ENCODE results near the gene SYS1. TPM values are rescaled to one million over a fixed set of nuclear protein-coding genes. Genes with fewer than 3 reads are reported as not detected.

Gene SYS1
- polyA plus RNA-seq, 1 donor from 2014 or later = 16.1 TPM

DNA sequence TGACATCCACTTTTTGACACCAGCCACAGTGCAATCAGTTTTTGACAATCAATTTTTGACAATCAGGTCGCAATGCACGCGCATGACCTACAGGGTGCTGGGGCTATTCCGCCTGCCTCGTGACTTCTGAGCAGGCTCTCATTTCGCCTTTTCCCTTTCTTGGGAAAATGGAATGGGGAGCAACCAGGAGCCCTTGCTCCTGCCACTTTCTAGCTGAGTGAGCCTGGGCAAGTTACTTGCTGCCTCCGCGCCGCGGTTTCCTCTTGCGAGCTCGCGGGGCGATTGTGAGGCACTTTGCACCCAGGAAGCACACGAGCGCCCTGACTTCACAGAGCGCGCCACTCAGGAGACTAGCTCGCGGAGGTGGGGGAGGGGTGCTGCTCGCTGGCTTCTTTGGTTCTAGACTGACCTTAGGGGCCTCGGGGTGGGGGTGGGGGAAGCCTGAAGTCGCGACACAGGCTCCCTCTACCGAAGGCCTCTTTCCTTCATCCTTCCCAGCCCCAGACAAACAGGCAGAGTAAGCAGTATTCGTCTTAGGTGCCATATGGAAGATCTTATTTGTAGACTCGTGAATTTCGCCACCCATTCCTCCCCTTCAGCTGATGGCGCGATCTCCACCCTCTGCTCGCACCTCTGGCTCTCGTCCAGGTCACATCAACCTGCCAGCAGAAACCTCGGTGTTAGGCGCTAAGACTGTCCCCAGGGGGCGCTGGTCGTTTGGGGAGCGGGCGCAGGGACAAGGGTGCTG lies 10.6 kb downstream of the SYS1 start:
- no peaks in the 10 kb centered on the region for H3K79me2 ChIP-seq (replicated peaks; ENCODE audit: insufficient read depth, low read length)
- no peak overlapping the region for H2AFZ ChIP-seq (ENCODE audit: low read depth, low read length)
- no peak overlapping the region for H3K27ac ChIP-seq (ENCODE audit: low read length)

DNA sequence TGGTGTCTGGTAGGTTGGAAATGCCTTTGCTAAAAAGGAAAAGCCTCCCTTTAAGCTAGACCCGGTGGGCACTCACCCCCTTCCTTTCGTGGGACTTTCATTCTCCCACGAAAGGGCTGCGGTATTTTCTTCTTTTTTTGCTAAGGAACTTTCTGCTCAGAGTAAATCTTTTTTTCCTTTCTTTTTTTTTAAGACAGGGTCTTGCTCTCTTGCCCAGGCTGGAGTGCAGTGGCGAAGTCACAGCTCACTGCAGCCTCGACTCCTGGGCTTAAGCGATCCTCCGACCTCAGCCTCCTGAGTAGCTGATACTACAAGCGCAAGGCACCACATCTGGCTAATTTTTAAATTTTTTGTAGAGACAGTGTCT lies 11.1 kb downstream of the SYS1 start:
- no peaks in the 10 kb centered on the region for H3K9me3 ChIP-seq (ENCODE audit: low read length)
- no peaks in the 10 kb centered on the region for H3K27me3 ChIP-seq (ENCODE audit: insufficient read depth, low read depth, low read length)
- H3K9ac ChIP-seq (ENCODE audit: low read length) = no peak overlapping the region
- no peaks in the 10 kb centered on the region for H3K36me3 ChIP-seq (ENCODE audit: insufficient read depth, low read length)
- TF ChIP-seq EP300 (conservative IDR thresholded peaks at IDR 0.05; ENCODE audit: poor library complexity, severe bottlenecking) (no peak), RAD21 (conservative IDR thresholded peaks at IDR 0.05) (no peak), EZH2 (IDR thresholded peaks at IDR 0.05; ENCODE audit: borderline replicate concordance, insufficient read depth, low read length, poor library complexity, severe bottlenecking) (no peak), MXI1 (conservative IDR thresholded peaks at IDR 0.05; ENCODE audit: poor library complexity, severe bottlenecking) (no peak), SMC3 (conservative IDR thresholded peaks at IDR 0.05; ENCODE audit: poor library complexity) (no peak), POLR2AphosphoS5 (IDR thresholded peaks at IDR 0.05) (no peak)
- TF ChIP-seq, protein P1, sequence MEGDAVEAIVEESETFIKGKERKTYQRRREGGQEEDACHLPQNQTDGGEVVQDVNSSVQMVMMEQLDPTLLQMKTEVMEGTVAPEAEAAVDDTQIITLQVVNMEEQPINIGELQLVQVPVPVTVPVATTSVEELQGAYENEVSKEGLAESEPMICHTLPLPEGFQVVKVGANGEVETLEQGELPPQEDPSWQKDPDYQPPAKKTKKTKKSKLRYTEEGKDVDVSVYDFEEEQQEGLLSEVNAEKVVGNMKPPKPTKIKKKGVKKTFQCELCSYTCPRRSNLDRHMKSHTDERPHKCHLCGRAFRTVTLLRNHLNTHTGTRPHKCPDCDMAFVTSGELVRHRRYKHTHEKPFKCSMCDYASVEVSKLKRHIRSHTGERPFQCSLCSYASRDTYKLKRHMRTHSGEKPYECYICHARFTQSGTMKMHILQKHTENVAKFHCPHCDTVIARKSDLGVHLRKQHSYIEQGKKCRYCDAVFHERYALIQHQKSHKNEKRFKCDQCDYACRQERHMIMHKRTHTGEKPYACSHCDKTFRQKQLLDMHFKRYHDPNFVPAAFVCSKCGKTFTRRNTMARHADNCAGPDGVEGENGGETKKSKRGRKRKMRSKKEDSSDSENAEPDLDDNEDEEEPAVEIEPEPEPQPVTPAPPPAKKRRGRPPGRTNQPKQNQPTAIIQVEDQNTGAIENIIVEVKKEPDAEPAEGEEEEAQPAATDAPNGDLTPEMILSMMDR (IDR thresholded peaks at IDR 0.05; ENCODE audit: poor library complexity, severe bottlenecking) = no peak
- H4K20me1 ChIP-seq (ENCODE audit: insufficient read depth) = no peaks in the 10 kb centered on the region
- H3K4me3 ChIP-seq (ENCODE audit: low read length) = no peak overlapping the region
- H3K4me2 ChIP-seq (ENCODE audit: low read length) = no peak overlapping the region
- no peaks in the 10 kb centered on the region for H3K9me2 ChIP-seq (ENCODE audit: insufficient read depth, low read length)
- H3K27ac ChIP-seq (ENCODE audit: low read length) = no peak overlapping the region
- H3F3A ChIP-seq (ENCODE audit: insufficient read depth, low read length, poor library complexity, severe bottlenecking) = no peaks in the 10 kb centered on the region
- no peaks in the 10 kb centered on the region for H3K79me2 ChIP-seq (replicated peaks; ENCODE audit: insufficient read depth, low read length)
- H2AFZ ChIP-seq (ENCODE audit: low read depth, low read length) = no peak overlapping the region

More for the DNA sequence above, 10.6 kb downstream of the SYS1 start:
- Histone ChIP-seq H3K9me3 (ENCODE audit: low read length) (no peaks in the 10 kb centered on the region), H3K9ac (ENCODE audit: low read length) (no peak overlapping the region), H3K27me3 (ENCODE audit: insufficient read depth, low read depth, low read length) (no peaks in the 10 kb centered on the region), H3K4me2 (ENCODE audit: low read length) (no peak overlapping the region), H3K36me3 (ENCODE audit: insufficient read depth, low read length) (no peaks in the 10 kb centered on the region), H3K4me3 (ENCODE audit: low read length) (no peak overlapping the region), H3F3A (ENCODE audit: insufficient read depth, low read length, poor library complexity, severe bottlenecking) (no peaks in the 10 kb centered on the region), H4K20me1 (ENCODE audit: insufficient read depth) (no peaks in the 10 kb centered on the region), H3K9me2 (ENCODE audit: insufficient read depth, low read length) (no peaks in the 10 kb centered on the region)
- peak; percentile 30 for TF ChIP-seq SMC3 (conservative IDR thresholded peaks at IDR 0.05; ENCODE audit: poor library complexity)
- TF ChIP-seq TAF1 (IDR thresholded peaks at IDR 0.05; ENCODE audit: low read depth) = no peak

DNA sequence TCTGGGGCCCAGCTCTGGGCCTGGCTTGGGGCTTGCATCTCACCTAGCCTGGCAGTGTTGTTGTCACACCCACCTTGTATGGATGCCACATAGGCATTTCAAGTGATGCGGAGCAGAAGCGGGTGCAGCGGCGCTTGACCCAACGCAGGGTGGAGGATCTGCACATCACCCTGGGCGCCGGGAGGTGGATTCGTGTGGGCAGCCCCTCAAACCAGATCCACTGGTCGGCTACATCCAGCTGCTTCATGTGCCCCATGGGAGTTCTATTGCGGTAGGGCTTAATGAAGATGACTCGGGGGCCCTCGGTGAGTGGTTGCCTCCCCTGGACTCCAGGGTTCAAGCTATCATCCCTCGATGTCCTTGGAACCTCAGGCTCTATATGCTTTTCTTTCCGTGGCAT lies 12.0 kb downstream of the SYS1 start:
- H3K79me2 ChIP-seq (replicated peaks; ENCODE audit: insufficient read depth, low read length) = no peaks in the 10 kb centered on the region

More for the DNA sequence above, 12.0 kb downstream of the SYS1 start:
- Histone ChIP-seq H3F3A (ENCODE audit: insufficient read depth, low read length, poor library complexity, severe bottlenecking) (no peaks in the 10 kb centered on the region), H4K20me1 (ENCODE audit: insufficient read depth) (no peaks in the 10 kb centered on the region), H3K27ac (ENCODE audit: low read length) (no peak overlapping the region), H3K9me3 (ENCODE audit: low read length) (no peaks in the 10 kb centered on the region), H3K27me3 (ENCODE audit: insufficient read depth, low read depth, low read length) (no peaks in the 10 kb centered on the region), H3K9ac (ENCODE audit: low read length) (no peak overlapping the region), H2AFZ (ENCODE audit: low read depth, low read length) (no peak overlapping the region), H3K4me2 (ENCODE audit: low read length) (no peak overlapping the region), H3K4me3 (ENCODE audit: low read length) (no peak overlapping the region), H3K36me3 (ENCODE audit: insufficient read depth, low read length) (no peaks in the 10 kb centered on the region), H3K9me2 (ENCODE audit: insufficient read depth, low read length) (no peaks in the 10 kb centered on the region)
- TF ChIP-seq MXI1 (conservative IDR thresholded peaks at IDR 0.05; ENCODE audit: poor library complexity, severe bottlenecking) (no peak), EZH2 (IDR thresholded peaks at IDR 0.05; ENCODE audit: borderline replicate concordance, insufficient read depth, low read length, poor library complexity, severe bottlenecking) (no peak), POLR2AphosphoS5 (IDR thresholded peaks at IDR 0.05) (no peak), TAF1 (IDR thresholded peaks at IDR 0.05; ENCODE audit: low read depth) (no peak), EP300 (conservative IDR thresholded peaks at IDR 0.05; ENCODE audit: poor library complexity, severe bottlenecking) (no peak), RAD21 (conservative IDR thresholded peaks at IDR 0.05) (no peak), SMC3 (conservative IDR thresholded peaks at IDR 0.05; ENCODE audit: poor library complexity) (no peak)
- TF ChIP-seq, protein P1 (IDR thresholded peaks at IDR 0.05; ENCODE audit: poor library complexity, severe bottlenecking) = no peak
- TF ChIP-seq, protein P2, sequence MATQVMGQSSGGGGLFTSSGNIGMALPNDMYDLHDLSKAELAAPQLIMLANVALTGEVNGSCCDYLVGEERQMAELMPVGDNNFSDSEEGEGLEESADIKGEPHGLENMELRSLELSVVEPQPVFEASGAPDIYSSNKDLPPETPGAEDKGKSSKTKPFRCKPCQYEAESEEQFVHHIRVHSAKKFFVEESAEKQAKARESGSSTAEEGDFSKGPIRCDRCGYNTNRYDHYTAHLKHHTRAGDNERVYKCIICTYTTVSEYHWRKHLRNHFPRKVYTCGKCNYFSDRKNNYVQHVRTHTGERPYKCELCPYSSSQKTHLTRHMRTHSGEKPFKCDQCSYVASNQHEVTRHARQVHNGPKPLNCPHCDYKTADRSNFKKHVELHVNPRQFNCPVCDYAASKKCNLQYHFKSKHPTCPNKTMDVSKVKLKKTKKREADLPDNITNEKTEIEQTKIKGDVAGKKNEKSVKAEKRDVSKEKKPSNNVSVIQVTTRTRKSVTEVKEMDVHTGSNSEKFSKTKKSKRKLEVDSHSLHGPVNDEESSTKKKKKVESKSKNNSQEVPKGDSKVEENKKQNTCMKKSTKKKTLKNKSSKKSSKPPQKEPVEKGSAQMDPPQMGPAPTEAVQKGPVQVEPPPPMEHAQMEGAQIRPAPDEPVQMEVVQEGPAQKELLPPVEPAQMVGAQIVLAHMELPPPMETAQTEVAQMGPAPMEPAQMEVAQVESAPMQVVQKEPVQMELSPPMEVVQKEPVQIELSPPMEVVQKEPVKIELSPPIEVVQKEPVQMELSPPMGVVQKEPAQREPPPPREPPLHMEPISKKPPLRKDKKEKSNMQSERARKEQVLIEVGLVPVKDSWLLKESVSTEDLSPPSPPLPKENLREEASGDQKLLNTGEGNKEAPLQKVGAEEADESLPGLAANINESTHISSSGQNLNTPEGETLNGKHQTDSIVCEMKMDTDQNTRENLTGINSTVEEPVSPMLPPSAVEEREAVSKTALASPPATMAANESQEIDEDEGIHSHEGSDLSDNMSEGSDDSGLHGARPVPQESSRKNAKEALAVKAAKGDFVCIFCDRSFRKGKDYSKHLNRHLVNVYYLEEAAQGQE (IDR thresholded peaks at IDR 0.05; ENCODE audit: borderline replicate concordance) = no peak

All from neural cell (in vitro differentiated cells).